T47D (cell line): Measurements from ENCODE around the gene LRP2.
A peak's percentile ranks its signal among the peaks of the same experiment; 100 is the strongest.

Source experiments
- DNase-seq, 2 experiments: peaks; one replicate each; pipeline versions ENCODE4 v3.0.0 to v3.0.0-alpha.2; 2011 to 2012; ENCODE audit warnings: low read depth in 1 of 2, low spot score in 1 of 2
- JUND ChIP-seq: IDR thresholded peaks from 2 replicates; pipeline ENCODE4 v1.6.1; 2012; ENCODE audit warnings: low read depth
- in situ Hi-C: cut with HindIII; loops from 2 replicates; pipeline ENCODE4 v1.10.0; 2016; ENCODE audit warnings: low sequenced_read_pairs, low pct_unique_long_range_greater_than_20kb

The LRP2 gene

GRCh38 chr2:169131587-169132512 lies 230.5 kb downstream of the LRP2 start:
- TF ChIP-seq JUND: no peak
- in situ Hi-C loops: no loop called here
- DNase-seq: peak; percentile 26 to 58

DNA sequence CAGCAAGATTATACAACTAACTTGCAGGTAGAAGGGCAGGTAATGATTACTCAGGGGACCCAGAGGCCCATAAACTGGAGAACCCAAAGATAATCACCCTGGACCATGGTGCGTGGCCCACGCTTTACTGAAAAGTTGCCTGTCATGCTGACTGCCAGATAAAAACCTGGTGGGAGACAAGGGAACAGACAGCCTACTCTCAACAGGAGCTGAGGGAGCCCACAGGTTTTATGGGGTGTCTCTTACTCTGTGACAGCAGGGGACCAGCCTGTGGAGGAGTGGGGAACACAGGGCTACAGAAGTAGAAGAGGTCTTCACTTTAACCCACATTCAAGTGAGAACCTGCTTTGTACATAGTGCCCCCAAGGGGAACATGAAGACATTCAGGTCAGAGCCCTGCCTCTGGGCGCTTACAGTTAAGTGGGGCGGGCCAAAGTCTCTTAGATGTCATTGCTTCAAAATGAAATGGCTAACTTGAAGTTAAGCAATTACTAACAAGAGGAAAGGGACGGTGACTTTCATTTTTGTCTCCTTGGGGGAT lies 232.6 kb downstream of the LRP2 start:
- DNase-seq: no peak
- no peak for TF ChIP-seq JUND
- in situ Hi-C loops: no loop called here

DNA sequence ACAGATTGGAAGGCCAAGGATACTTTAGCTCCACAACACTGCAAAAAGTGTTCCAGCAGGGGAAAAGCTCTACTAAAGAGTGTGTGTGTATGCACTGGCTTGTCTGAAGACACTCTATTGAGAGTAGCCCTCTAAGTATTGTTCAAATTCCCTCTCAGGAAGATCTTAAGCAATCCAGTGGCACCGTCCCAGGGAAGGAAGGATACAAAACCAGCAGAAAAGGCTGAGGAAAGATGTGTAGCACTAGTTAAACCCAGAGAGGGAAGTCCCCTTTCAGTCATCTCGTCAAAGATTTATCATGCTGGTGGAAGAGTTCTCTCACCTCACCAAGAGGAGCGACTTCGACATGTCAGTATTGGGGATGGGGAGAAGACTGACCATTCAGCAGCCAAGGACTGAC lies 242.5 kb downstream of the LRP2 start:
- no peak for TF ChIP-seq JUND
- no peak for DNase-seq
- in situ Hi-C loops: no loop called here

GRCh38 chr2:169119123-169119760 lies 243.1 kb downstream of the LRP2 start:
- in situ Hi-C loops: no loop called here
- peak in 1 of 2 experiments; percentile 37 for DNase-seq
- TF ChIP-seq JUND: no peak

DNA sequence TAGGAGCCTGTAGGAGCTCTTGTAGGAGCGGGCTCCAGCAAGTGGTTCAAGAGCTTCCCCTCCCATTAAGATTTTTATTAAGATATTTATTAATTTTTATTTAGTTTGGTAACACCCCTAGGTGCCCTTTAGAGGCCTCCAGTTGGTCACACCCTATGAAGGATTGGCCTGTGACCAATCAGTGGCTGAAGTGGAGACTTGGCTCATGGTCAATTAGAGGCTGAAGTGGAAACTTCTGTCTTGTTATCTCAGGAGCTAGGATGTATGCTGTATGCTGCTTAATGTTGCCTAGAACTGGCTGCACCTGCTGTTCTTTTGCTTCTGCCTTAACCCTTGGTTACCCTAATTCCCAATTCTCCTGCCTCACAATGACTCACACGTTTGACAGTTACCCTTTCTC lies 244.3 kb downstream of the LRP2 start:
- in situ Hi-C loops: no loop called here
- DNase-seq: no peak
- TF ChIP-seq JUND: no peak

DNA sequence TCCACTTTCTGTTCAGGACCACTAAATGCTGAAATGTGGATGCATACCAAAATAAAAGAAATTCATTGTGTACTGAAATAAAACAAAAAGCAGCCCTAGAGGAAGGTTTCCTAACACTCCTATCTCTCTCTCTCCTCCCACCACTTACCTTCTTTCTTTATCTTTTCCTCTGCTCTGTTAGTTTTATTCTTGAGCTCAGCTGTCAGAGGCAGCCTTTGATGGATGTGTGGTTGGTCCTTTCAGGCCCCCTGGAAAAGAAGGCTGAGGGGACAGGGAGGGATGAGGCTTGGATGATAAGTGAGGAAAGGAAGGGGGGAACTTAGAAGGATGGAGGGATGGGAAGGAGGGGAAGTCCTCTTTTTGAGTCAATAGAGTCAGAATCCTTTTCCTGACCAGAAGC lies 245.3 kb downstream of the LRP2 start:
- DNase-seq: no peak
- TF ChIP-seq JUND: no peak
- in situ Hi-C loops: no loop called here

DNA sequence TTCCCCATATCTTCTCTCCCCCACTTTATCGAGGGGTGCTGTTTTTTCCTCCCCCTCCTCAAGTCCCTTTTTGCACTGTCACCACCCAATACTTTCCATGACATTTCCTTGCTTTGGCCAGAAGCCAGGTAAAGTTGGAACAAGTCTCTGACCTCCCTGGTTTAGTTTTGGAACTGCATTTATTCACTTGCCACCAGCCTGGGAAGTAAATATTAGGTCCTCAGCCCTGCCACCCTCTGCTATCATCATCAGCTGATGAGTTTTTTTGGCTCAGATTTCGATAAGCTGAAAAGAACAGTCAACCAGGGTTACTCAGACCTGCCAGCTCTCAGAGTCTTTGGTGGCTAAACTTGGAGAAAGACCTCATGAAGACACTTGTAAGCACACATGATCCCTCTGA lies 246.0 kb downstream of the LRP2 start:
- no peak for DNase-seq
- TF ChIP-seq JUND: no peak
- in situ Hi-C loops: no loop called here

DNA sequence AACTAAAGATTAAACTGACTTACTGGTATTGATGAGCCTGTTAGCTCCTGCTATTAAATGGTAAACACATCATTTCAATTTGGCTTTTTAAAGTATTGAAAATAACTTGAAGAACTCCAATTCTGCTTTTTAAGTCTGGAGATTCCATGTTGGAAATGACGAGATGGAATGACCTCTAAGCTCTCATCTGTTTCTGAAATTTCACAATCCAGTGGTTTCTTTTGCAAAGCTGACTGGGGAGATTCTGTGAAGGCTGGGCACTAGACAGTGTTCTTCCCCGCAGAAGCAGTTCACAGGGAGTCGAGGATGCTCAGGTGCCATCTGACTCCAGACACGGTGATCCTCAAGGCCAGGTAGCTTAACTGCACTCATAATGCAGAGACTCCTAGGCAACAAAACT lies 248.3 kb downstream of the LRP2 start:
- no peak for TF ChIP-seq JUND
- DNase-seq: no peak
- in situ Hi-C loops: no loop called here

DNA sequence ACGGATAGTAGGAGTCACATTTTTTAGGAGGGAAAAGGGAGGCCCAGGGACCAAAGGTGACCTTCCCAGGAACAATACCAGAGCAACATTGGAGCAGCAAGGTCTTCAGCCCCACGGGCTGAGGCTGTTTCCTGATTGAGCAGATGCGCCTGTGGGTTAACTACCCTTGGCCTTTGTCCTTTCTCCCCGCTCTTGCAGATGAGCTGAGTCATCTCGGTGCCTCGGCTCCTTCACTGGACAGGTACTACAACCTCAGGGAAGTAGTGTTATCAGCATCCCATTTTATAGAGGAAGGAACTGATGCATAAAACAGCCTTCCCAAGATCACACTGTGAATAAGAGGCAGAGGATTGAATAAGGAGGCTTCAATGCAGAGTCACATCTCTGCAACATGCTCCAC lies 249.5 kb downstream of the LRP2 start:
- TF ChIP-seq JUND: no peak
- no peak for DNase-seq
- in situ Hi-C loops: no loop called here

DNA sequence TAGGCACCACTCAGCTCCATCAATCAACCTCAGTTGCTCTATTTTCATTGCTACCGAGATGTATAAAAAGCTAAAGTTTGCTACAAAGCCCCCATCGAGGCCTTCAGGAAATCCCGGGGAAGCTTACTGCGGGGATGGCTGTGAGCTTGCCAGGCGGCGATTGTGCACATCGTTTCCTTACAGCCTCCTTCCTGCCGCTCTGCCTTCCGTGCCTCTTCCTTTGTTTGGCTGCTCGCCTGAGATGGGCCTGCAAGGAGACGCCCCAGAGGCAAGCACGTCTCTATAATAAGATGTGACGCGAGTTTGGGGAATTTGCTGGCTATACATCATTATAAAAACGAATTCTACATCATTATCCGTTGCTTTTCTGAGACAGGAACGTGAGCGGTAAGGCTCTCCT lies 251.4 kb downstream of the LRP2 start:
- no peak for TF ChIP-seq JUND
- no peak for DNase-seq
- in situ Hi-C loops: no loop called here

GRCh38 chr2:169110419-169110818 lies 251.9 kb downstream of the LRP2 start:
- in situ Hi-C loops: no loop called here
- no peak for DNase-seq
- no peak for TF ChIP-seq JUND

GRCh38 chr2:169109502-169110409 lies 252.6 kb downstream of the LRP2 start:
- TF ChIP-seq JUND: no peak
- peak; percentile 23 to 79 for DNase-seq
- in situ Hi-C loops: no loop called here
